ENCODE measurements around the gene CCDC88C. TPM values are rescaled to one million over a fixed set of nuclear protein-coding genes. Genes with fewer than 3 reads are reported as not detected.
"Not testable (repeated sequence)": the region's sequence is repeated elsewhere in the genome, so short reads cannot be mapped to it uniquely, and the experiment has no call there.

Gene CCDC88C
- total and polyA plus RNA-seq, 2 experiments from 2014 or later = 23.6 to 60.7 TPM

GRCh38 chr14:91438845-91439244 is 21.2 kb upstream of the CCDC88C start (continued):
- TF ChIP-seq ETS1 (IDR thresholded peaks at IDR 0.05) (no peak), NANOG (IDR thresholded peaks at IDR 0.05; ENCODE audit: borderline replicate concordance) (no peak), JUNB (IDR thresholded peaks at IDR 0.05; ENCODE audit: unreplicated experiment) (no peak), EZH2 (IDR thresholded peaks at IDR 0.05; ENCODE audit: low read depth, unreplicated experiment) (no peak)

- not testable (repeated sequence) for H3K4me2 ChIP-seq; H4K20me1 ChIP-seq (replicated peaks; ENCODE audit: insufficient read depth); H3K9me2 ChIP-seq (ENCODE audit: insufficient read depth); H3K27ac Mint-ChIP-seq; H3F3A ChIP-seq (replicated peaks; ENCODE audit: low read depth); H3K27me3 ChIP-seq (ENCODE audit: insufficient read depth); H3K4me1 ChIP-seq (ENCODE audit: insufficient read depth); H3K4me3 ChIP-seq; H3K4me3 Mint-ChIP-seq; H3K4me1 Mint-ChIP-seq; ATAC-seq; H3K27ac ChIP-seq (ENCODE audit: low read depth); H3K79me2 ChIP-seq (replicated peaks; ENCODE audit: insufficient read depth); H3K27me3 Mint-ChIP-seq (ENCODE audit: insufficient read depth, low read depth, poor library complexity); DNase-seq (ENCODE audit: low spot score); H3K36me3 ChIP-seq (ENCODE audit: insufficient read depth)
- H2AFZ ChIP-seq = peak overlapping the region; percentile 80; the same call in 1 of the 2 replicates
- peaks cover 47% of the 10 kb centered on the region for H3K9me3 Mint-ChIP-seq
- H3K36me3 Mint-ChIP-seq (ENCODE audit: low read depth) = peaks cover 34% of the 10 kb centered on the region
These were observed 18.6 kb upstream of the CCDC88C start for GRCh38 chr14:91436266-91436665.

- Histone ChIP-seq H2AFZ (no peak overlapping the region), H3K27ac (ENCODE audit: low read depth) (no peak overlapping the region), H3K79me2 (replicated peaks; ENCODE audit: insufficient read depth) (no peaks in the 10 kb centered on the region), H3K36me3 (ENCODE audit: insufficient read depth) (no peaks in the 10 kb centered on the region), H4K20me1 (replicated peaks; ENCODE audit: insufficient read depth) (no peaks in the 10 kb centered on the region), H3K9me2 (ENCODE audit: insufficient read depth) (peaks cover 5% of the 10 kb centered on the region; the same call in 1 of the 2 replicates), H3K4me2 (no peak overlapping the region), H3K27me3 (ENCODE audit: insufficient read depth) (no peaks in the 10 kb centered on the region), H3K4me1 (ENCODE audit: insufficient read depth) (no peaks in the 10 kb centered on the region), H3K4me3 (no peak overlapping the region), H3F3A (replicated peaks; ENCODE audit: low read depth) (no peaks in the 10 kb centered on the region)
- Mint-ChIP-seq H3K4me3 (no peak overlapping the region), H3K27me3 (ENCODE audit: insufficient read depth, low read depth, poor library complexity) (peaks cover 4% of the 10 kb centered on the region), H3K4me1 (no peaks in the 10 kb centered on the region; the same call in 2 of the 3 replicates), H3K27ac (no peak overlapping the region), H3K9me3 (peaks cover 17% of the 10 kb centered on the region), H3K36me3 (ENCODE audit: low read depth) (peaks cover 4% of the 10 kb centered on the region; the same call in 2 of the 3 replicates)
- no peak for DNase-seq (ENCODE audit: low spot score)
- ATAC-seq = no peak
- no peak for TF ChIP-seq NANOG (IDR thresholded peaks at IDR 0.05; ENCODE audit: borderline replicate concordance)
- TF ChIP-seq EZH2phosphoT487 (IDR thresholded peaks at IDR 0.05; ENCODE audit: unreplicated experiment) = no peak
- TF ChIP-seq ZNF331 (CRISPR knock-in tag; IDR thresholded peaks at IDR 0.05; ENCODE audit: low read depth) = no peak
- TF ChIP-seq REST (IDR thresholded peaks at IDR 0.05; ENCODE audit: unreplicated experiment) = no peak
- no peak for TF ChIP-seq EZH2 (IDR thresholded peaks at IDR 0.05; ENCODE audit: low read depth, unreplicated experiment)
- TF ChIP-seq ZNF462 (CRISPR knock-in tag; IDR thresholded peaks at IDR 0.05) = no peak
- no peak for TF ChIP-seq JUNB (IDR thresholded peaks at IDR 0.05; ENCODE audit: unreplicated experiment)
- TF ChIP-seq CREB1 (CRISPR knock-in tag; IDR thresholded peaks at IDR 0.05; ENCODE audit: low read depth) = no peak
These were observed 11.8 kb upstream of the CCDC88C start for GRCh38 chr14:91429385-91429784.
